NCI-H2227 (cell line): Measurements from ENCODE around the gene GGT7.
"Not testable (repeated sequence)": the region's sequence is repeated elsewhere in the genome, so short reads cannot be mapped to it uniquely, and the experiment has no call there.

Source experiments
- DNase-seq: peaks from one replicate; lab custom pipeline; 2025; ENCODE audit not compliant: unreplicated experiment; lab: John Stamatoyannopoulos, UW

GGT7 gene

DNA sequence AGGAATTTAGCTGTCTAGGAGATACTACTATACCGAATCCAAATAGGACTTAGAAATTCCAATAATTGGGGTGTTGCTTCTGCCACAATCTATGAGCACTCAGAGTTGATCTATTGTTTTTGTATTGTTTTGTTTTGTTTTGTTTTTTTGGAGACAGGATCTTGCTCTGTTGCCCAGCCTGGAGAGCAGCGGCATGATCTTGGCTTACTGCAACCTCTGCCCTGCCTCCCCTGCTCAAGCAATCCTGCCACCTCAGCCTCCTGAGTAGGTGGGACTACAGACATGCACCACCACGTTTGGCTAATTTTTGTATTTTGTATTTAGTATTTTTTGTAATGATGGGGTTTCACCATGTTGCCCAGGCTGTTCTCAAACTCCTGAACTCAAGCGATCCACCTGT, 11.2 kb upstream of the GGT7 start:
- DNase-seq = no peak

DNA sequence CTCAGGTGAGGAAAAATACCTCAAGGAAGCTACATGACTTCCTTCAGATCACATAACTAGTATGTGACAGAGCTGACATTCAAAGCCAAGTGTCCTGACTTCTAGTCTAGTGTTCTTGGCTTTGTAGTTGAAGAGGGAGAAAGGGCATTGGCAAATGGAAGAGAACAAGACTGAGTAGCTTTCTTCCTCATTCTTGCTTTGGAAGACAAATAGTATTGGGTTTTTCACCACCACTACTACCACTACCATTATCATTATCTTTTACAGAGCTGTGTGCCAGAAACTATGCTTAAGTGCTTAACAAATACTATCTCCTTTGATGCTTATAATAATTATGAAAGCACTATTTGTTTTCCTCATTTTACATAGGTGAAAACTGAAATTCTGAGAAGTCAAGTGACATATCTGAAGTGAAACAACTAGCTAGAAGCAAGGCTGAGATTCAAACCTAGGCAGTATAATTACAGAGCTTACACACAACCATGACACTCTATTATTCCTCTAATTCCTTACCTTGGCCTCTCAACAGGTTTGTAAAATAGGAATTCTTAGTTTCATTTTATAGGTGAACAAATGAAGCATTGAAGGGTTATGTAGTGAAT, 10.5 kb upstream of the GGT7 start:
- no peak for DNase-seq

DNA sequence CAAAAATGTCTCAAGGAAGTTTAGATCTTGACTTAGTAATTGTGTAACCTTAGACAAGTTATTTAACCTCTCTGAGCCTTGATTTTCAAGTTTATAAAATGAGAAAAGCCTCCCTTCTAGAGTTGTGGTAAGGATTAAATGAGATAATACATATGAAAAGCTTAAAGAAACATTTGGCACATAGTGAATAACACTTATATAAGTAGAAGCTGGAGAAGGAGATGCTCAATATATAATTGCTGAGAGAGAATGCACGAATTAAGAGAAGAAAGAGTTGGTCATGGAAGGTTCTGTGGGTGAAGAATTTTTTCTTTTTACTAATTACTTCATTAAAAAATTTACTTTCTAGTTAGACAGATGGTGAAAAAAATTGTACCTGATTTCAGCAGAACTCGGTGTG, 9.0 kb upstream of the GGT7 start:
- no peak for DNase-seq

DNA sequence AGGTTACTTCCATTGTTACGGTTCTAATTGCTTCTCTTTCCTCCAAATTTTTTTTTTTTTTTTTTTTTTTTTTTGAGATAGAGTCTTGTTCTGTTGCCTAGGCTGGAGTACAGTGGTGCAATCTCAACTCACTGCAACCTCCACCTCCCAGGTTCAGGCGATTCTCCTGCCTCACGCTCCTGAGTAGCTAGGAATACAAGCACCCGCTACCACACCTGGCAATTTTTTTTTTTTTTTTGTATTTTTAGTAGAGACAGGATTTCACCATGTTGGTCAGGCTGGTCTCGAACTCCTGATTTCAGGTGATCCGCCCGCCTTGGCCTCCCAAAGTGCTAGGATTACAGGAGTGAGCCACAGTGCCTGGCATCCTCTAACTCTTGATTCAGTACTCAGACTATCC, 8.3 kb upstream of the GGT7 start:
- not testable (repeated sequence) for DNase-seq

DNA sequence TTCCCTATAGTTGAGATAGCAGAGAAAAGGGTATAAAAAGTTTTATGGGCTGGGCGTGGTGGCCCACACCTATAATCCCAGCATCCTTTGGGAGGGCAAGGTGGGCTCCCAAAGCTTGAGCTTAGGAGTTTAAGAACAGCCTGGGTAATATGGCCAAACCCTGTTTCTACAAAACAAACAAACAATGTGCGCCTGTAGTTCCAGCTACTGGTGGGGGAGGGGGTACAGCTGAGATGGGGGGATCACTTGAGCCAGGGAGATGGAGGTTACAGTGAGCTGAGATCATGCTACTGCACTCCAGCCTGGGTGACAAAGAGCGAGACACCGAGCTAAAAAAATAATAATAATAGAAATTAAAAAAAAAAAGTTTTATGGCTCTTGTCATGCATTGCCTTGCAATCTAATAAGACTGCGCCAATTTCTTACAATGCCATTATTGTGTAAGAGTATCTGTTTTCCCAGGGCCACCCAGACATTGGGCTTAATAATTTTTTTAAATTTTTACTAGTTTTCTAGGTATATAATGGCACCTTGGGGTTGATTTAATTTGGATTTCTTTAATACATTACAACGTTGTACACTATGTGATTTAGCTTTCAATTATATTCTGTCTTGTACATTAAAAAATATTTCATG, 7.7 kb upstream of the GGT7 start:
- DNase-seq = no peak

DNA sequence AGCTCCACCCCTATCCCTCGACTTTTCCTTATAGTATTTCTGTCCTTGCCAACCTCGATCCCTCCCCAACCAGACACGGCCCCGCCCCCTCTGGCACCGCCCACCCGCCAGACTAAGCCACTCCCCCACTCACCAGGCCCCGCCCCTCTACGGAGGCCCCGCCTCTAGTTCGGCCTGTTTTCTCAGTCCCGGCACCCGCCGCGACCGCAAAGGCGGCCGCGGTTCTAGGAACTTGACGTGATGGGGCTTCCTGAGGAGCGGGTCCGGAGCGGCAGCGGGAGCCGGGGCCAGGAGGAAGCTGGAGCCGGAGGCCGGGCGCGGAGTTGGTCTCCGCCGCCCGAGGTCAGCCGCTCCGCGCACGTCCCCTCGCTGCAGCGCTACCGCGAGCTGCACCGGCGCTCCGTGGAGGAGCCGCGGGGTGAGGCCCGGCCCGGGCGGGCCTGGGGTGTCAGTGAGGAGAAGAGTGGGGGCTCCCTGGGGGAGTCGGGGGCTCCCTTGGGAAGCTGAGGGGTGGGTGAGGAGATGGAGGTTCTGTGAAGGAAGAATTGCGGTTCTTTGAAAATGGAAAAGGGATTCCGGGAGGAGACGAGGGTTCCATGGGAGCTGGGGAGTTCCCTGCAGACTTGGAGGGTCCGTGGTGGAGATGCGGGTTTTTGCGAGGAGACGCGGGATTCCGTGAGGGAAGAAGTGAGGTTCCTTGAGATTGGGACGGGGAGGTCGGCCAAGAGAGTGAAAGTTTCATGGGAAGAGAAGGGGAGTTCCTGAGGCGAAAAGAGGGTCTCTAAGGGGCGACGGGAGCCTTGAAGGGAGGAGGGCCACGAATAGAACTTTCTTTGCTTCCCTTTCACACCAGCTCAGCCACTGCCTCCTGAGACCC, 4.0 kb upstream of the GGT7 start, which contains the start of gene ACSS2:
Gene ACSS2 (plus strand): TSS at position 207 of the 877 bp plus-strand sequence. CDS start 34 bp downstream, at position 241.
- peak; percentile 61 for DNase-seq

DNA sequence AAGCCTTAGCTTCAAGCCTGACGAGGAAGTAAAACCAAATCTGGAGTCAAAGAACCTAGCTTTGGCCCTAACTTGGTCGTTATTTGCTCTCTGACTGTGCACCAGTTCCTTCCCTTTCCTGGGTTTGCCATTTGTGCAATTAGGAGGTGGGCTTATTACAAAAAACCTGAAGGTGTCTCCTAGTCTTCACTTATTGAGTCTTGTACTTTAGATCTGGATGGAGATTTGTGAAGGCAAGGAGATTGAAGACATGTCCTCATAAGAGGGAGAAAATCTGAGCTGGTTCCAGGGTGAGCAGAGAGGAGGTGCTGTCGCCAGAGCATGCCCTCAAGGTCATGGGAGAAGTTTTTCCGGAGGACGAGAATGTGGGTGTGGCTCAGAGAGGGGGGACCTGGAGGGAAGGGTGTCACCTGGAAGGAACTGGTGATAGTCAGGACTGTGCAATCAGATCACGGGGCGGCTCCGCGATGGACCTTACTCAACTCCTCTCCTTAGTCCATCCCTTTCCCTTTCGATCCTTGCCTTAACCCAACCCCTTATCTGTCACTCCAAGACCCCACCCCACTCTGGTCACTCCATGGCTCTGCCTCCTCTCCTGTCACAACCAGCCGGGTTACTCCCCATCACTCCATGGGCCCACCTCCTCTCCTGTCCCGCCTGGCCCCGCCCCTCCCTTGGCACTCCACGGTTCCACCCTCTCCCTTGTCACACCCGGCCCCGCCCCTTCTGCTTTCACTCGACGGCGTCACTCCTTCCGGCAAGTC, 3.2 kb upstream of the GGT7 start:
- peak; percentile 96 for DNase-seq

DNA sequence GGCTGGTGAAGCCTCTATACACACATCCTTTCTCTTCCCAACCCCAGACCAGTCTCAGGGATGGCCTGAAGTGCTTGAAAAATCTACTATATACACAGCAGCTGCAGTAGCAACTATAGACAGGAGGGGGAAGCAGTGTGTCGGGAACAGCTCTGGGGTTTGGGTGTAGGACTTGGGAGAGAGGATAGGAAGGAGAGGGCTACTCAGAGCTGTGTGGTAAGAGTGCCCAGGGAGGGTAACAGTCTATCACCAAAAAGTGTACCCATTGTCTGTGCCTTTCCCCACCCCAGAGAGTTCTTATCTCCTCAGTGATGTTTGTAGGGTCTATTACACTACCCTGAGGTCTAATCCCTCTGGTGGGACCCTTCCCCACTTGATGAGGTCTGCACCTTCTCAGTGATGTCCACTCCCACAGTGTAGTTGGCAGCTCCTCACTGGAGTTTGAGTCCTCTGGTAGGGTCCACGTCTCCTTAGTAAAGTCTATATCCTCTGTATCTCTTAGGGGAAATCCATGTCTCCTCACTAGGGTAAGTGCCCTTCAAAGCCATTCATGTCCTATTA, 1.5 kb upstream of the GGT7 start:
- DNase-seq = peak; percentile 83

DNA sequence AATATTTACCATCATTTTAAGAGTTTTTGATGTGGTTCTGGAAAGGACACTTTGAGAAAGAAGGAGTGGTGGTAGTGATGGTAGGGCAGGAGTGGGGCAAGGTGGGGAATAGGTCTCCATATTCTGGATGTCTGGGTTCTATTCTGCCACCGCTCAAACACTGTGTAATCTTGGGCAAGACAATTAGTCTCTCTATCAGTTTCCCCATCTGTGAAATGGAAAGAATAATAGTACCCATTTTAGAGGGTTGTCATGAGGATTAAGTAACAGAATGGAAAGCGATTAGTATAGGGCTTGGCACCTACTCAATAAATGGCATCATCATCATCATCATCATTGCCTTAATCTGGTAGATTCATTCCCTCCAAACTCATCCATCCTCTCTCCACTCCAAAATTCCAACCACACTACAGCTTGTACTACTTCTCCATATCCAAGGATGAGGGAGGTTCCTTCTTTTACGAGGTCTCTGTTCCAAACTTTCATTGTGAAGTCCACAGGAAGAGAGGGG, 982 bp upstream of the GGT7 start:
- no peak for DNase-seq

DNA sequence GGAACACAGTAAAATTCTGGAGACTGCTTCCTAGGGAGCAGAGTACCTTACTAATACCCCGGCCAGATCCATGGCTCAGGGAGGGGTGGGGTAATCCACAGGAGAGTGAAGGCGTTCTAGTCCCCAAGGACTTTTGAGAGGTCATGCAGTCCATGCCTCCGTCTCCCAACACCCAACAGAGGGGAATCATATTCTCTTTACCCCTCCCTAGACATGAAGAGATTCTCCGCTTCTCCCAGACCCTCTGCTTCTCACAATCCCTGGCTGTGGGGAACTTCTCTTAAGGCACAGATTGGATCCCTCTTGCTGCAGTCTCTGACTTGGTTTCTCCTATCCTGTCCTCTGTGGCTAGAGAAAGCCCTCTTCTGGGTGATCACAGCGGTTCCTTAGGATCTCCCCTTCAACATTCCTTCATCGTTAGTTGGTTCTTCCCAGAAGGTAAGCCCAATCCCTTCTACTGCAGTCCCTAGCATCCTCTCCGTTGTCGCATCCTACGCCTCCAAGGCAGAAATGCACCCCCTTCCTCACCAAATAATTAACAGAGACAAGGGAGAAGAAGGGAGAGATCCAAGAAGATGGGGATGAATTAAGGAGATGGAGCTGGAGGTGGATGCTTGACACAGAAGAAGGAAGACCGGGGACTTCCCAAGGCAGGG, 562 bp downstream of the GGT7 start:
- DNase-seq = peak; percentile 45

DNA sequence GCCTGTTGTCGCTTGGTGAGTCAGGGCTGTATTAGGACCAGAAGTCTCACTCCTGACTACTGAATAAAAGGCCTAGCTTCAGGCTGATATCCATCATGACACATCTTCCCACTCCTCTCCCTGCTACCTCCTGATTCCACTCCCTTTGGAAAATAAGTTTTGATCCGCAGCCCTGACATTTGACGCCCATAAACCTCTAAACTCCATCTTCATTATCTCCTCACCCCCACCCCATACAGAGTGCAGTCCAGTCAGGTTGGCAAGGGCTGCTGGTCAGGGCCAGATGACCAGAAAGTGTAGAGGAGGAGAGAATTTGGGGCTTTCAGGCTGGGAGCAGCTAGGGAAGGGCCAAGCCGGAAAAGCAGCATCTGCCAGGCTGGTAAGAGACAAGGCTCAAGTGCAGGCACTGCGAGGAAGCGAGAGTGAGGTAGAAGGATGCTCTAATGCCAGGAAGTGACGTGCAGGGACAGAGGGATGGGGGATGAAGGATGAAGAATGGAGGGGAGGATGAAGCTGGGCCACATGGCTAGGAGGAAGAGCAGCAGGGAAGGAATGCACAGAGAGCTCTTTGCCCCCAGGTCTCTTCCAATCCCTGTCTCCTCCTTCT, 1.2 kb downstream of the GGT7 start:
- DNase-seq = peak; percentile 43

DNA sequence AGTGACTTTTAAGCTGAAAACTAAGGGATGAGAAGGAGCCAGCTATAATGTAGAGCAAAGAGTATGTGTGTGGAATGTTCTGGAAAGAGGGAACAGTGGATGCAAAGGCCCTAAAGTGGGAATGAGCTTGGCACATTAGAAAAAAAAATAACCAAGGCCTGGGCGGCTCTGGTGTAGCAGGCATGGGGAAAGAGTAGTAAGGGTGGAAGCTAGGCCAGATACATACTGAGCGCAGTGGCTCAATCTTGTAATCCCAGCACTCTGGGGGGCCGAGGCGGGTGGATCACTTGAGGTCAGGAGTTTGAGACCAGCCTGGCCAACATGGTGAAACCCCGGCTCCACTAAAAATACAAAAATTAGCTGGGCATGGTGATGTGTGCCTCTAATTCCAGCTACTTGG, 8.4 kb downstream of the GGT7 start:
- no peak for DNase-seq

DNA sequence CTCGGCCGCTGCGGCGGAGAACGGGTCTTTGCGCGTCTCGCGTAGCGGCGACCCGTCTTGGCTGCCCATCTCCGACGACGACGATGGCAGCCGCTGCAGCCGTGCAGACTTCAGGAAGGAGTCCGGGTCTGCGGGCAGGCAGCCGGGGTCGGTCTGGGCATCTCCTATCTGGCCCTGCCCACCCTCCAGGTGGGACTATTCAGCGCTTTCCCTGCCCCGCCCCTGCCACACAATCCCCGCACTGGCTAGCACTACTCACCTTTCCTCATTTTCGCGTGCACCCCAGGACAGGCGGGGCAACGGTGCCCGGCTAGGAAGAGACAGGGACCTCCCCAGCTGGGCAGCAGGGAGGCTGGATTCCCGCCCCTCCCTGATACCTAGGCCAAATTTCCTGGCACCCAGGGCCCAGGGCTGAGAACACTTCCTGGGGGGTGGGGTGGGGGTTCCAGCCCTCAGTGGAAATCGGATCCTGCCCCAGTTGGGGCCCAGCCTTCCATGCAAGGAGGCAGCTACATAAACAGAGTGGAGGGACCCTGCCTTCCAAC, 9.2 kb downstream of the GGT7 start:
- no peak for DNase-seq

DNA sequence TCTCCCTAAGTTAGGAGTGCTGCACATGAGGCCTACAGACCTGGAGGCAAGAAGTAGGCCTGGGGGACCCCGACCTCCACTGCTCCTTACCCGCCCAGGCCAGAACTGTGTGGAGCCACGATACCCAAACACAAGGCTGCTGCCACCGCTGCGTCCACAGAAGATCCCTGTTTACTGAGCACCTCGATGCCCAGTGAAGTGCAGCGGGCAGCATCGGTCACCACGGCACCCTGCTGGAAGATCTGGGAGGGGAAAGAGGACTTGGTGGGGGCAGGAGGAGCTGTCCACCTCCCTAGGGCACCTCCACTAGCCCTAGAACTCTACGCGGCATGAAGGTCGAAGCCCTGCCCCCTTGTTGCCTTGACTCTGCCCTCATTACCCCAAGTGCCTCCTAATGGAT, 9.9 kb downstream of the GGT7 start:
- DNase-seq = no peak

DNA sequence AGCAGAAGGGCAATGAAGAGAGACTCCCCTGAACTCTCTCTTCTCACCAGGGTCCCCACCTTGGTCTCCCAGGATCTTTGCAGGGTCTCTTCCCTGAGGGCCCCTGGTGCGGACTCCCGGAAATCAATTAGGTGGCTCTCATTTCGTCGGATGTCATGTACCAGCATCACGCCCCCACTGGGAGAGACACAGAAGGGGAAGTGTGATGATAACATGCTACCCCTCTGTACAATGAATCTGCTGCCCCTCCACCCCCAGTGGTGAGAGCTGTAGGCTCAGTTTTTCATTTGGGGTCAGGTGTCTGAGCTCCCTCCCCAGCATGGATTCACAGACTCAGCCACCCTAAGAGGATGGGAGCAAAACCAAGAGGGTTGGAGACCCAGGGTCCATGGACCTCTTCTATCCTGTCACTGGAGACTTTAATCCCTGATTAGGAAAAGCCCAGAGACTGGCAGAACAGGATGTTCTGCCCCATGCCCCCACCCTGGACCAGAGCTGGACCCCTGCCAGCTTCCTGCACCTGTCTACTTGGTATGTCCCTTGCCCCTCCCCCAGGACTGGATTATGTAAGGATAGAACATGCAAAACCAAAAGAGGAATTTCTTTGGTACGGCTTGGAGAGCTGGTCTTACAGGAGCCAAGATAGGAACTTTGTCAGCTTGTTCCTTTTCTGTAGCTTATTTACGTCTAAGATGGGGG, 11.1 kb downstream of the GGT7 start:
- DNase-seq = no peak

DNA sequence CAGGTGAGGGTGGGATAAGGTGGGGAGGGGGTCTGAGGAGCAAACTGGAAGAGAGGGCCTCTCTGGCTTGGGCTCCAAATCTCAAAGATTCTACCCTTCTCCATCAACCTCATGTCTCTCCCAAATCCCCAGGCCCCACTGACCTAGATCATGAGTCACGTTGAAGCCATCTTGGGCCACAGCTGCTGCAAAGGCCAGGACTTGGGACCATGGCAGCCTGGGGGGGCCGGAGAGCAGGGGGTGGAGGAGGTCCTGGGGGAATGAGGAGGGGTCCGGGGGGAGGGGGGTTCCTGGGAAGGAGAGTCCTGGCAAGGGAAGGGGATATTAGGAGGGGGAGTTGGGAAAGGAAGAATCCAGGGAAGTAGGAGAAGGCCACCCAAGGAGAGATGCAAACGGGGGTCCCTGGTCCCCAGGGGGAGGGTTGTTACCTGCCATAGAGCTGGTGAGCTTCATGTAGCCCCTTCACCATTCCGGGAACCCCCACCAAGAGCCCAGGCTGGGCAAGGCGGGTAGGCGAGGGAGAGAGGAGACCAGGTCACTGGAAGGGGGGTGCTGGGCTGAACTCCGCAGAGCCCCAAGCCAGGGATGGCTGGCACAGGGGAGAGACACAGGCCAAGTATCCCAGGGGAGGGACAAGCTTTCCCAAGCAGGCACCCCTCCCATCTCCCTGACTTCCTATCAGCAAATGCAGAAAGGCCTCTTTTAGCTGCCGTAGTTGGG, 12.7 kb downstream of the GGT7 start:
- DNase-seq = no peak

DNA sequence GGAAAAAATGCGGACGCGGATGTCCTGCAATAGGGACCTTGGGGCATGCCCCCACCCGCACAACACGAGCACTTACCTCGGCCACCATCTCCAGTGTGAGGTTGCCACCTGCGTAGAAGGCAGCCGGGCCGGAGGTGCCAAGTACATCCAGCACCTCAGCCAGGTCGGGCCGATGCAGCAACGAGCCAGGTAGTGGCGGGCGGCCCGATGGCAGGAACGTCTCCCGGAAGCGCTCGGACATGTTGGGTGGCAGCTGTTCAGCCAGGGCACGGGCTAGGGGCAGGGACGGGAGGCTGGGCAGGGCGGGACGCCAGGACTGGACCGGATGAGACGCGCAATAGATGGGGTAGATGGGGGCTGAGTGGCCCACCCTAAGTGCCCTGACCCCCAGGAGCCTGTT, 13.3 kb downstream of the GGT7 start:
- DNase-seq = no peak

DNA sequence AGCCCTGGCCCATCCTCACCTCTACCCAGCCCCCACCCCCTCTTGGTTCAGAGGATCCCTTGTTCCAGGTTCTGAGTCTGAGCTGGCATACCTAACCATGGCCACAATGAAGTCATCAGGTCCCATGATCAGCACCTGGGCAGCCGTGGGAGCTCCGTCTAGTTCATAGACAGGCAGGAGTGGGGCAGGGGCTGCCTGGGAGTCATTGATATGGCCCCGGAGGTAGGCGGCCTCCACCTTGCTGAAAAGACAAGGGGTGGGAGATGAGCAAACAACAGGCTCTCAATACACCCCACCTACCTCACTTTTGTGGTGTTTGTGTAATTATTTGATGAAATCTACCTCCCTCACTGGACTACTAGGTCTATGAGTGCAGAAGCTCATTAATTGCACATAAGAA, 20.4 kb downstream of the GGT7 start:
- no peak for DNase-seq
